Spleen (tissue), 11 donors: ENCODE data around the gene SLC9C1. TPM values are rescaled to one million over a fixed set of nuclear protein-coding genes. Genes with fewer than 3 reads are reported as not detected.

Experiments used
- DNase-seq: peaks from one replicate; pipeline ENCODE4 v3.0.0-alpha.2; 2020
- H3K27ac ChIP-seq, 8 donors: fragments of 200-600 bp; sonication (generic) in 7 of 8; 1 replicate in 4 of 8; 2 replicates in 4 of 8; pipeline versions ENCODE4 v1.5.0 to v1.8.0; 2016 to 2021; ENCODE audit warnings: inconsistent platforms in 4 of 8, mild to moderate bottlenecking in 4 of 8, moderate library complexity in 1 of 8
- H3K27me3 ChIP-seq, 7 donors: fragments of 200-600 bp; sonication (generic) in 6 of 7; replicated peaks in 1 of 7; 1 replicate in 4 of 7; 2 replicates in 3 of 7; pipeline versions ENCODE4 v1.5.0 to v1.8.0; 2016 to 2021; ENCODE audit warnings: inconsistent platforms in 3 of 7, mild to moderate bottlenecking in 1 of 7
- H3K36me3 ChIP-seq, 6 donors: fragments of 200-600 bp; sonication (generic) in 5 of 6; 1 replicate in 4 of 6; 2 replicates in 2 of 6; pipeline versions ENCODE4 v1.5.0 to v1.8.0; 2016 to 2021; ENCODE audit warnings: inconsistent platforms in 2 of 6
- H3K4me1 ChIP-seq, 6 donors: fragments of 200-600 bp; sonication (generic) in 5 of 6; 1 replicate in 3 of 6; 2 replicates in 3 of 6; pipeline versions ENCODE4 v1.5.0 to v1.8.0; 2016 to 2021; ENCODE audit warnings: inconsistent platforms in 3 of 6
- H3K4me3 ChIP-seq, 8 donors: fragments of 200-600 bp; sonication (generic) in 7 of 8; 1 replicate in 4 of 8; 2 replicates in 4 of 8; pipeline versions ENCODE4 v1.5.0 to v1.8.0; 2016 to 2021; ENCODE audit warnings: inconsistent platforms in 4 of 8, mild to moderate bottlenecking in 4 of 8, moderate library complexity in 2 of 8
- H3K9me3 ChIP-seq, 8 donors: fragments of 200-600 bp; sonication (generic) in 7 of 8; 1 replicate in 4 of 8; 2 replicates in 4 of 8; pipeline versions ENCODE4 v1.5.0 to v1.8.0; 2016 to 2021; ENCODE audit warnings: inconsistent platforms in 4 of 8
- CTCF ChIP-seq, 11 experiments: fragments of 200-600 bp in 7 of 11; fragments of 450-650 bp in 4 of 11; sonication (generic) in 4 of 11; IDR thresholded peaks in 8 of 11; conservative IDR thresholded peaks in 3 of 11; 1 replicate in 7 of 11; 2 replicates in 4 of 11; pipeline versions ENCODE4 v1.4.0 to v1.8.0; 2016 to 2021; ENCODE audit warnings: antibody characterized with exemption in 11 of 11, inconsistent platforms in 4 of 11, mild to moderate bottlenecking in 1 of 11
- POLR2A ChIP-seq, 3 donors: fragments of 450-650 bp; IDR thresholded peaks; one replicate each; pipeline ENCODE4 v1.5.1; 2017; ENCODE audit warnings: antibody characterized with exemption in 3 of 3, mild to moderate bottlenecking in 1 of 3
- POLR2AphosphoS5 ChIP-seq, 3 donors: sonication (generic); formaldehyde crosslinking; IDR thresholded peaks; one replicate each; pipeline ENCODE4 v1.5.1; 2017; ENCODE audit warnings: antibody characterized with exemption in 3 of 3
- WGBS, 5 donors: extraction: QIAGEN DNeasy Blood & Tissue Kit in 3 of 5; methylation state at CpG; one replicate each; pipeline versions ENCODE4 v1.1.5 to v1.1.7; 2013 to 2018; 5-methylcytosine and 5-hydroxymethylcytosine counted together
- intact Hi-C: fragments of 100-400 bp; cut with DNase I; formaldehyde crosslinking; loops from one replicate; pipeline ENCODE4 v1.15.0; 2023; ENCODE audit warnings: low total_unique reads
- polyA plus RNA-seq, 3 donors: library from polyadenylated mRNA; stranded (reverse); fragments of 200-250 nt; gene quantifications; one replicate each; pipeline ENCODE4 v1.2.1, GENCODE V29; 2013
- total RNA-seq, 7 donors: library from RNA; depleted of rRNA in 3 of 7; stranded (reverse); fragments of >200 nt in 3 of 7; fragmentation: NEBNext Ultra II Directional in 4 of 7; extraction: Animal tissue kit (Norgen Biotek cat#: 25700) in 4 of 7; gene quantifications; one replicate each; pipeline versions ENCODE4 v1.1.0 to v1.2.1, GENCODE V29; 2016 to 2021
- donor health status: healthy with polysubstance abuse.
- donor health status: DM: no; HTN: no; CAD: no; lungs with moderate emphysema.
- donor health status: DM: no; HTN: no; CAD: no.
- donor health status: Bipolar disorder and iron deficiency.
- donor health status: healthy.
- donor health status: DM: no; HTN: no; CAD: no.
- donor health status: DM: yes; HTN: yes; CAD: no.

SLC9C1 gene
- total and polyA plus RNA-seq, 10 donors, result 0.05 to 0.18 TPM; not detected in 8

- Histone ChIP-seq H3K27ac (no peak overlapping the region), H3K4me3 (no peak overlapping the region), H3K27me3 (no peaks in the 10 kb centered on the region), H3K36me3 (no peaks in the 10 kb centered on the region), H3K4me1 (no peaks in the 10 kb centered on the region), H3K9me3 (peaks cover 0 to 18% (median 7%) of the 10 kb centered on the region in 8 donors)
- WGBS, 5 donors, result 45 to 85% (median 62%) methylated on average over 2 of the region's 2 CpGs
- intact Hi-C loops, result no loop called here
- TF ChIP-seq POLR2AphosphoS5 (IDR thresholded peaks at IDR 0.05) (no peak), CTCF (IDR thresholded peaks at IDR 0.05 in 8 of 11, conservative IDR thresholded peaks at IDR 0.05 in 3 of 11) (no peak), POLR2A (IDR thresholded peaks at IDR 0.05) (no peak)
- DNase-seq, result no peak
Observed at GRCh38 chr3:112167758-112168157, 126.3 kb downstream of the SLC9C1 start.

- WGBS, 5 donors, result 78 to 100% (median 100%) methylated on average over 1 of the region's 1 CpG
Observed at GRCh38 chr3:112149136-112149535, 144.9 kb downstream of the SLC9C1 start.

GRCh38 chr3:112143689-112144088 is 150.3 kb downstream of the SLC9C1 start:
- intact Hi-C loops, result no loop called here
- TF ChIP-seq POLR2AphosphoS5 (IDR thresholded peaks at IDR 0.05) (no peak), CTCF (IDR thresholded peaks at IDR 0.05 in 8 of 11, conservative IDR thresholded peaks at IDR 0.05 in 3 of 11) (no peak), POLR2A (IDR thresholded peaks at IDR 0.05) (no peak)
- no peaks in the 10 kb centered on the region for H3K27me3 ChIP-seq
- peaks cover 0 to 39% (median 30%) of the 10 kb centered on the region in 8 donors for H3K9me3 ChIP-seq
- H3K36me3 ChIP-seq, result no peaks in the 10 kb centered on the region
- DNase-seq, result no peak
- no peak overlapping the region for H3K27ac ChIP-seq
- no peak overlapping the region for H3K4me3 ChIP-seq
- no peaks in the 10 kb centered on the region for H3K4me1 ChIP-seq
- WGBS, 5 donors, result 53 to 70% (median 56%) methylated on average over 1 of the region's 1 CpG

More at GRCh38 chr3:112149136-112149535, 144.9 kb downstream of the SLC9C1 start:
- no peak overlapping the region for H3K27ac ChIP-seq
- H3K27me3 ChIP-seq, result no peaks in the 10 kb centered on the region
- H3K4me1 ChIP-seq, result no peaks in the 10 kb centered on the region
- no peak overlapping the region for H3K4me3 ChIP-seq
- intact Hi-C loops, result no loop called here
- DNase-seq, result no peak
- H3K36me3 ChIP-seq, result no peaks in the 10 kb centered on the region
- H3K9me3 ChIP-seq, result peaks cover 0 to 49% (median 34%) of the 10 kb centered on the region in 8 donors
- no peak for TF ChIP-seq POLR2AphosphoS5 (IDR thresholded peaks at IDR 0.05)
- no peak for TF ChIP-seq CTCF (IDR thresholded peaks at IDR 0.05 in 8 of 11, conservative IDR thresholded peaks at IDR 0.05 in 3 of 11)
- no peak for TF ChIP-seq POLR2A (IDR thresholded peaks at IDR 0.05)

- H3K9me3 ChIP-seq, result peaks cover 0 to 35% (median 25%) of the 10 kb centered on the region in 8 donors
- H3K27me3 ChIP-seq, result no peaks in the 10 kb centered on the region
- no peak for DNase-seq
- peaks cover 0 to 2% (median 0%) of the 10 kb centered on the region in 6 donors for H3K4me1 ChIP-seq
- no peak overlapping the region for H3K27ac ChIP-seq
- no peak overlapping the region for H3K4me3 ChIP-seq
- intact Hi-C loops, result no loop called here
- TF ChIP-seq POLR2AphosphoS5 (IDR thresholded peaks at IDR 0.05) (no peak), CTCF (IDR thresholded peaks at IDR 0.05 in 8 of 11, conservative IDR thresholded peaks at IDR 0.05 in 3 of 11) (no peak), POLR2A (IDR thresholded peaks at IDR 0.05) (no peak)
- H3K36me3 ChIP-seq, result no peaks in the 10 kb centered on the region
- WGBS, 5 donors, result 64 to 77% (median 74%) methylated on average over 1 of the region's 1 CpG
Observed at GRCh38 chr3:112143251-112143650, 150.8 kb downstream of the SLC9C1 start.
